ENCODE measurements around the gene SLC41A2. TPM values are rescaled to one million over a fixed set of nuclear protein-coding genes. Genes with fewer than 3 reads are reported as not detected.
"Not testable (repeated sequence)": the region's sequence is repeated elsewhere in the genome, so short reads cannot be mapped to it uniquely, and the experiment has no call there.

SLC41A2 gene
- total RNA-seq, 1 donor: 4.9 TPM

DNA sequence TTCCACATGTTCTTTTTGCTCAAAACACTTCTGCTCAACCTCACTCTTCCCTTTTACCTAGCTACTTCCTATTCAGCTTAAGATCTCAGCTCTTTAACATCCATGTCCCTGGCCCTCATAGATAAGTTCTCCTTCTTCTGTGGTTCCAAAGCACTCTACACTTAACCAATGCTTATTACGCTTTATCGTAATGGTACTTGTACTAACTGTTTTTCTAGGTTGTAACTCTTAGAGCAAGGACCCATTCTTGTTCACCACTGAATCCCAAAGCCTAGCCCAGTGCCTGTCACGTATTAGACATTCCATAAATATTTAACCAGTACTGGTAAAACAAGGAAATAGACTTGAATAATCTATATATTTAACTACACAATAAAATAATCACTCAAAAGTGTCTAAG is 5.3 kb downstream of the SLC41A2 start:
- H3K9me3 ChIP-seq (ENCODE audit: low read depth, low read length): no peaks in the 10 kb centered on the region
- no peak overlapping the region for H3K4me3 ChIP-seq (ENCODE audit: low read length)
- peaks cover 4% of the 10 kb centered on the region for H3K4me1 ChIP-seq (ENCODE audit: insufficient read depth, low read length)
- peaks cover 14% of the 10 kb centered on the region for H3K27me3 ChIP-seq (ENCODE audit: insufficient read depth, low read length)

DNA sequence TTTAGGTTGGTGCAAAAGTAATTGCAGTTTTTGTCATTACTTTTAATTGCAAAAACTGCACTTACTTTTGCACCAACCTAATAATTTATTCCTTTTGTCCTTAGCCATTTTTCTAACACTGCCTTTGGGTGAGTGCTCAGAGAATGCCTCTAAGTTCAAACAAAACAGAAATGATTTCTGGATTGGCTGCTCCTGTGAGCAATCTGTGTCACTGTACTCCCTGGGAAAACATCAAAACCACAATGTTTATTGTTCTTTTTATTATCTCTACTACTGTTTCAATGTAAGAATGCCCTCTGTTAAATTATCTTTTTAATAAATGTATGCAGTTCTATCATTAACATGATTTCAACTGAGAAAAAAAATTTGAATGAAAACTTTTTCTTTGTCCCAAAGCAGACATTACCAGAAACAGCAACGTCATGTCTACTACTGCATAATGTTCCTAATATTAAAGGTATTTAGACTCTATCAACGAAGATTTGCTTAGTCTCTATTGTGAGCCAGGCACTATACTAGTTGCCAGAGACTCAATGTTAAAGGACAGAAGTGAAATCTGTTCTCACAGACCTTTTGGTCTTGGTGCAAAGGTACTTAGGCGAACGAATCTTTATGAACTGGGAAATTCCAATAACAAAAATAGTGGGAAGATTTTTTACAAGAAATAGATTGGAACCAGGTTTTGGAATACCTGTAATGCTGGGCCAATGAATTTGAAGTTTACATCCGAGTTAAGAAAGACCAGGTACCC is 6.2 kb downstream of the SLC41A2 start:
- Histone ChIP-seq H3K4me3 (ENCODE audit: low read length) (no peak overlapping the region), H3K9me3 (ENCODE audit: low read depth, low read length) (no peaks in the 10 kb centered on the region), H3K27me3 (ENCODE audit: insufficient read depth, low read length) (peaks cover 7% of the 10 kb centered on the region), H3K4me1 (ENCODE audit: insufficient read depth, low read length) (no peaks in the 10 kb centered on the region)

DNA sequence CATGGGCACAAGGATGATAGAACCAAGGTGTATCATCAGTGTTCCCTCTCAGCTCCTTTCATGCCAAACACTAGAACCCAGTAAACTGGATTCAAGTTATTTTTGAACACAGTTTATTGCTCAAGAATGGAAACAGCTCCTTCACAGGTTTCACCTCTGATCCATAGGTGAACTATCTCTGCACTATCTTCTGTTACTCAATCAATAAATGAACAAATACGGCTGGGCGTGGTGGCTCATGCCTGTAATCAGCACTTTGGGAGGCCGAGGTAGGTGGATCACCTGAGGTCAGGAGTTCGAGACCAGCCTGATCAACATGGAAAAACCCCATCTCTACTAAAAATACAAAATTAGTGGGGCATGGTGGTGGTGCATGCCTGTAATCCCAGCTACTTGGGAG is 9.4 kb downstream of the SLC41A2 start:
- not testable (repeated sequence) for H3K4me3 ChIP-seq (ENCODE audit: low read length); H3K4me1 ChIP-seq (ENCODE audit: insufficient read depth, low read length); H3K27me3 ChIP-seq (ENCODE audit: insufficient read depth, low read length); H3K9me3 ChIP-seq (ENCODE audit: low read depth, low read length)

DNA sequence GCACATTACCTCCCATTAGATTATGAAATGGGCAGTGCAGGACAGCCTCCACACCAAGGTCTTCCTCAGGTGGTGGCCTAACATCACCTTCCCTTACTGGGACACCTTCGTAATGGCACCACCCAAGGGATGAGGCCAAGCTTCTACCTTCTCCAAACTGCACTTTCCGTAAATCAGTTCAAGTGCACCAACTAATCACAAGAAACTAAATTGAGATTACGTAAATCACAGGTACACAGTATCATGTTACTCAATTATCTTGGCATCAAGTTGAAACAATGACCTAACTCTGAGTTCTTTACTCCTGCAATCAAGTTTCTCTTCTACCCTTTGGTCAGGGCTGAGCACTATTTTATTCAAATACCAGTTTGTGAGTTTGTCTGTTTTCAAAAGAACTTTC is 13.8 kb downstream of the SLC41A2 start:
- Histone ChIP-seq H3K4me1 (ENCODE audit: insufficient read depth, low read length) (no peaks in the 10 kb centered on the region), H3K4me3 (ENCODE audit: low read length) (no peak overlapping the region), H3K9me3 (ENCODE audit: low read depth, low read length) (no peaks in the 10 kb centered on the region), H3K27me3 (ENCODE audit: insufficient read depth, low read length) (no peaks in the 10 kb centered on the region)

DNA sequence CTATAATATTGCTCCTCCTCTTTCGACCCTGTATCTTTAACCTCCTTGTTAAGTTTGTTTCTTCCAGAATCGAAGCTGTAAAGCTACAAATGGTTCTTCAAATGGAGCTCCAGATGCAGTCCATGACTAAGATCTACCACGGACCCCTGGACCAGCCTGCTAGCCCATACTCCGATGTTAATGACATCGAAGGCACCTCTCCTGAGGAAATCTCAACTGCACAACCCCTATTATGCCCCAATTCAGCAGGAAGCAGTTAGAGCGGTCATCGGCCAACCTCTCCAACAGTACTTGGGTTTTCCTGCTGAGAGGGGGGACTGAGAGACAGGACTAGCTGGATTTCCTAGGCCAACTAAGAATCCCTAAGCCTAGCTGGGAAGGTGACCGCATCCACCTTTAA is 14.7 kb downstream of the SLC41A2 start:
- not testable (repeated sequence) for H3K4me1 ChIP-seq (ENCODE audit: insufficient read depth, low read length); H3K4me3 ChIP-seq (ENCODE audit: low read length); H3K9me3 ChIP-seq (ENCODE audit: low read depth, low read length); H3K27me3 ChIP-seq (ENCODE audit: insufficient read depth, low read length)

DNA sequence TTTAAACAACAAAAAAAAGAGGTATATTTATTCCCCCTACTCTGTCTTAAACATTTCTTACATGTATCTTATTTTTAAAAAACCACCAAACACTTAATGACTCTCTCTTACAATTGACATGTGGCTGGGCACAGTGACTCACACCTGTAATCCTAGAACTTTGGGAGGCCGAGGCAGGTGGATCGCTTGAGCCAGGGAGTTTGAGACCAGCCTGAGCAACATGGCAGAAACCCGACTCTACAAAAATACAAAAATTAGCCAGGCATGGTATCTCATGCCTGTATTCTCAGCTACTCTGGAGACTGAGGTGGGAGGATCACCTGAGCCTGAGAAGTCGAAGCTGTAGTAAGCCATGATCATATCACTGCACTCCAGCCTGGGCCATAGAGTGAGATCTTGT is 16.0 kb downstream of the SLC41A2 start:
- no peaks in the 10 kb centered on the region for H3K4me1 ChIP-seq (ENCODE audit: insufficient read depth, low read length)
- no peaks in the 10 kb centered on the region for H3K9me3 ChIP-seq (ENCODE audit: low read depth, low read length)
- H3K4me3 ChIP-seq (ENCODE audit: low read length): no peak overlapping the region
- no peaks in the 10 kb centered on the region for H3K27me3 ChIP-seq (ENCODE audit: insufficient read depth, low read length)

DNA sequence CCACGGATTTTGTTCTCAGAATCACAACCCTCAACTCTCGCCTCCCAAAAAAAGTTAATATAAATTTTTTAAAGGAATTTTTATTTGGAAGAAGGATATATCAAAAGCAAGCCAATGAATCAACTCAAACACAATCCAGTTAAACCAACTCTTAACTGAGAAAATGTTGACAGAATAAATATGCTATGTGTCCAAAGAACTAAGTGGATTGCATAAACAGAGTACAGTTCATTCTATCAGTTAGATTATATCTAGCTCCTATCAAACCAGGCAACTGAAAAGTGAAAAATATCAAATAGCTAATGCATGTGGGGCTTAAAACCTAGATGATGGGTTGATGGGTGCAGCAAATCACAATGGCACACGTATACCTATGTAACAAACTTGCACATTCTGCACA is 16.6 kb downstream of the SLC41A2 start:
- Histone ChIP-seq H3K9me3 (ENCODE audit: low read depth, low read length) (no peaks in the 10 kb centered on the region), H3K27me3 (ENCODE audit: insufficient read depth, low read length) (no peaks in the 10 kb centered on the region), H3K4me1 (ENCODE audit: insufficient read depth, low read length) (no peaks in the 10 kb centered on the region), H3K4me3 (ENCODE audit: low read length) (no peak overlapping the region)

DNA sequence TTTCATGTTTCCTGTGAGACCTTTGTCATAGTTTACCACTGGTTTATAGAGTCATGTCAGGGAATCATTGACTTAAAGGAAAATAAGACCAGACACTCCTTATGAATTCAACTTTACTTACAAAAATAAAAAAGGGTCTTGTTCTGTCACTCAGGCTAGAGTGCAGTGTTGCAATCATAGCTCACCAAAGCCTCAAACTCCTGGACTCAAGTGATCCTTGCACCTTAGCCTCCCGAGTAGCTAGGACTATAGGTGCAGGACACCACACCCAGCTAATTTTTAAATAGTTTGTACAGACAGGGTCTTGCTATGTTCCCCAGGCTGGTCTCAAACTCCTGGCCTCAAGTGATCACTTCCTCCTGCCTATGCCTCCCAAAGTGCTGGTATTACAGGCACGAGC is 19.0 kb downstream of the SLC41A2 start:
- H3K27me3 ChIP-seq (ENCODE audit: insufficient read depth, low read length): no peaks in the 10 kb centered on the region

DNA sequence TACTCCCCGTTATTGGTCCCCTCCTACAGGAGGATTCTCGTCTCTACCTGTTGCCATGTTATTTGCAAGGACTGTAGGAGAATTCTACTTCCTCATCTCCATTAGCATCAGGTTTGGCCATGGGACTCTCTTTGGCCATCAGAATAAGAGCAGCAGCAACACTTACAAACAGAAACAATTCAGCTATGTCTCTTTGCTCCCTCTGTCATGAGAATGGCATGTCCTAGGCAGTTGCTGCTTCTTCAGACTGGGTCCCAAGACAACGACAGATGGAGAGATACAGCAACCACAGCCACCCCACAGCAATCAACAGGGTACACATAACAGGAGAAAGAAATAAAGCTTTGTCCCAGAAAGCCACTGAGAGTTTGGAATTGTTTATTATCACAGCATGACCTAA is 19.7 kb downstream of the SLC41A2 start:
- Histone ChIP-seq H3K9me3 (ENCODE audit: low read depth, low read length) (no peaks in the 10 kb centered on the region), H3K4me3 (ENCODE audit: low read length) (no peak overlapping the region), H3K4me1 (ENCODE audit: insufficient read depth, low read length) (no peaks in the 10 kb centered on the region), H3K27me3 (ENCODE audit: insufficient read depth, low read length) (no peaks in the 10 kb centered on the region)

More for the DNA sequence above, 19.0 kb downstream of the SLC41A2 start:
- H3K4me3 ChIP-seq (ENCODE audit: low read length): no peak overlapping the region
- H3K4me1 ChIP-seq (ENCODE audit: insufficient read depth, low read length): no peaks in the 10 kb centered on the region
- H3K9me3 ChIP-seq (ENCODE audit: low read depth, low read length): no peaks in the 10 kb centered on the region

DNA sequence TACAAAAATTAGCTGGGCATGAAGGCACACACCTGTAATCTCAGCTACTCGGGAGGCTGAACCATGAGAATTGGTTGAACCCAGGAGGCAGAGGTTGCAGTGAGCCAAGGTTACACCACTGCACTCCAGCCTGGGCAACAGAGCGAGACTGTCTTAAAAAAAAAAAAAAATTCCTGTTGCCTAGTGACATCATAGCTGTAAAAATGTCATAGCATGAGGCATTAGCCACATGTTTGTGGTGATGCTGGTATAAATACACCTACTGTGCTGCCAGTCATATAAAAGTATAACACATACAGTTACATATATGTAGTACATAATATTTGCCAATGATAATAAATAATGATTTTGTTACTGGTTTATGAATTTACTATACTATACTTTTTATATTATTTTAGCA is 22.2 kb downstream of the SLC41A2 start:
- no peak overlapping the region for H3K4me3 ChIP-seq (ENCODE audit: low read length)
- no peaks in the 10 kb centered on the region for H3K27me3 ChIP-seq (ENCODE audit: insufficient read depth, low read length)
- H3K9me3 ChIP-seq (ENCODE audit: low read depth, low read length): no peaks in the 10 kb centered on the region
- H3K4me1 ChIP-seq (ENCODE audit: insufficient read depth, low read length): no peaks in the 10 kb centered on the region

DNA sequence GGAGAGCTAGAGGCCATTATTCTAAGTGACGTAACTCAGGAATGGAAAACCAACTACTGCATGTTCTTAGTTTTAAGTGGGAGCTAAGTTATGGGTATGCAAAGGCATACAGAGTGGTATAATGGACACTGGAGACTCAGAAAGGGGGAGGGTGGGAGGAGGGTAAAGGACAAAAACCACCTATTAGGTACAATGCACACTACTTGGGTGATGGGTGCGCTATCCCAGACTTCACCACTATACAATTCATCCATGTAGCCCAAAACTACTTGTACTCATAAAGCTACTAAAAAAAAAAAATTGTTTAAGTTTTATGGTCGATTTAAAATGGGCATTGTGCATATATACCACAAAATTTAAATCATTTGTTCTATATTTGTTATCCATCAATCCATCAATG is 24.3 kb downstream of the SLC41A2 start:
- Histone ChIP-seq H3K4me1 (ENCODE audit: insufficient read depth, low read length) (no peaks in the 10 kb centered on the region), H3K9me3 (ENCODE audit: low read depth, low read length) (no peaks in the 10 kb centered on the region), H3K4me3 (ENCODE audit: low read length) (no peak overlapping the region), H3K27me3 (ENCODE audit: insufficient read depth, low read length) (no peaks in the 10 kb centered on the region)

DNA sequence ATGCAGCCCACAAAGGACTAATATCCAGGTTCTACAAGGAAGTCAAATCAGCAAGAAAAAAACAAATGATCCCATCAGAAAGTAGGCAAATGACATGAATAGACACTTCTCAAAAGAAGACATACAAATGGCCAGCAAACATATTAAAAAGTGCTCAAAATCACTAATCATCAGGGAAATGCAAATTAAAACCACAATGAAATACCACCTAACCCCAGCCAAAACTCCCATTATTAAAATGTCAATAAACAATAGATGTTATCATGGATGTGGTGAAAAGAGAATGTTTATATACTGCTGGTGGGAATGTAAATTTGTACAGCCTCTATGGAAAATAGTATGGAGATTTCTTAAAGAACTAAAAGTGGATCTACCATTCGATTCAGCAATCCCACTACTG is 25.0 kb downstream of the SLC41A2 start:
- Histone ChIP-seq H3K4me3 (ENCODE audit: low read length) (no peak overlapping the region), H3K9me3 (ENCODE audit: low read depth, low read length) (no peaks in the 10 kb centered on the region), H3K27me3 (ENCODE audit: insufficient read depth, low read length) (no peaks in the 10 kb centered on the region), H3K4me1 (ENCODE audit: insufficient read depth, low read length) (no peaks in the 10 kb centered on the region)

DNA sequence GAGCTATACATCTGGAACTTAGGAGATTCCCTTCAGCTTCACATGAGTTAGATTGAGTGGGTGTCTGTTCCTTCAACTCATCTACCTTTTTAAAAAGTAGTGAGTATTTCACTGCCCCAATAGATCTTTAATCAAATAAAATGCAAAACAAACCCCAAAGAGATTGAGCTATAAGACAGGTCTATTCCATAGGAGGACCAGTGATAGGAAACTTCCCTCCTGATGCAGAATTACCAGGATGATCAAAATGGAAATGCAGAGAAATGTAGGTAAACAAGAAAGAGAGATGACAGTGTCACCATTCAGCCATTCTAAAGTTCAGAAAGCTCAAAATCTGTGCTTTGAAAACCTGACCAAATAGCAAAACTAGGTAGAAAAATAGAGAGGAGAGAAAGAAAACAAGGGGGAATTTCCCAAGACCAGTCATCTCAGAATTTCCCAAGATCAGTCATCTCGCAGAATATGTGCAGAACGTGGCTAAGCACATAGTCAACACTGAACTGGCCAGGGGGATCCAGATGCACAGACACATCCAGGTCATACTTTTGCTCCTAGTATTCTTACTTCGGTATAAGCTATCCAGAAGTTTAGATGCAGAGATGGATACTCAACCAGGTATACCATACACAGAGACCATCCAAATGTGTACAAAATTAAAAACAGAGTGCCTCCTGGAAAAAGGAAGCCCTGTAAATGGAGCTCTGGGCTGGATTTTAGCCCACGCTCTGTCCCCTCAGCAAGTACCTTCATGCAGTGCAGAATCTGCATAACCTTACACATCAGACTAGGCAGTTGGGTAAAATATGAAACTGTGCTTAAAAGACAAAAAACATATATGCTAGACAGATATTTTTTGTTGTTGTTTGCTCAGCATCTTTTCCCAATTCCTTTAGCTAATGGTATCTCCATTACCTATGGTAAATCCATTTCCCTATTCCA is 27.4 kb downstream of the SLC41A2 start:
- Histone ChIP-seq H3K9me3 (ENCODE audit: low read depth, low read length) (no peaks in the 10 kb centered on the region), H3K4me3 (ENCODE audit: low read length) (no peak overlapping the region), H3K4me1 (ENCODE audit: insufficient read depth, low read length) (no peaks in the 10 kb centered on the region), H3K27me3 (ENCODE audit: insufficient read depth, low read length) (no peaks in the 10 kb centered on the region)

DNA sequence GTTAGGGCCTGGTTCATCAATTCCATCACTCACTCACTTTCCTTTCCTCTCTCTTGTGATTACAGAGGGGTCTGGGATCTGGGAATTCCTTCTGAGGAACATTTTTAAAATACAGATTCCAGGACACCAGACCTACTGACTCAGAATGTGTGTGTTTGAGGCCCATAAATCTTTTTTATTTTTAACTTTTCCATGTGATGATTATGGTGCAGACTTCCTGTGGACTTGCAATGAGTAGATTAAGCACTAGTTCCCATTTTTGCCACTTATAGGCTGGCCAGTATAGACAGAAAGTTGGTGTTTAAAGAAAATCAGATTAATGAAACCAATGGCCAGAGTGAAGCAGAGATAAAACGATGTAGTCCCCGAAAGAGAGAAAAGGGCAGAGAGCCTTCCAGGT is 28.1 kb downstream of the SLC41A2 start:
- Histone ChIP-seq H3K4me1 (ENCODE audit: insufficient read depth, low read length) (no peaks in the 10 kb centered on the region), H3K27me3 (ENCODE audit: insufficient read depth, low read length) (no peaks in the 10 kb centered on the region)

DNA sequence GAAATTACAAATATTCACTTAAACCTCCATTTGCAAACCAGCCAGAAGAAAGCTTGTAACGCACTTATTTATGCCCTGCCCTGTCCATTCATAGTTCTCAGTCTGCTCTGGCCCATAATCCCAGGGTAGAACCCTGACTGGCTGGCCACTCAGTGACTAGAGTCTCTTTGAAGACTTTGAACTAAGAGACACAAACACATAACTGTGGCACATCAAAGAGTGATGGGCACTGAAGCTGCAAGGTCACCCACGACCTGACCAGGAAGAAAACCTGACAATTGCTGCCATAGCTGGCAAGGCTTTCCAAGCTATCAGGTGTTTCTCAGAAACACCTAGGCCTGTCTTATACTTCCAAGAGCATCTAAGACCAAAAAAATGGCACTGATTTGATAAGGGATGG is 28.7 kb downstream of the SLC41A2 start:
- H3K4me3 ChIP-seq (ENCODE audit: low read length): no peak overlapping the region
- H3K9me3 ChIP-seq (ENCODE audit: low read depth, low read length): no peaks in the 10 kb centered on the region
- H3K4me1 ChIP-seq (ENCODE audit: insufficient read depth, low read length): no peaks in the 10 kb centered on the region

More for the DNA sequence above, 28.1 kb downstream of the SLC41A2 start:
- Histone ChIP-seq H3K9me3 (ENCODE audit: low read depth, low read length) (no peaks in the 10 kb centered on the region), H3K4me3 (ENCODE audit: low read length) (no peak overlapping the region)

More for the DNA sequence above, 28.7 kb downstream of the SLC41A2 start:
- H3K27me3 ChIP-seq (ENCODE audit: insufficient read depth, low read length): no peaks in the 10 kb centered on the region

All from mononuclear cell (primary cell).